ENCODE measurements around the gene MOB3A. TPM values are rescaled to one million over a fixed set of nuclear protein-coding genes. Genes with fewer than 3 reads are reported as not detected.

The MOB3A gene
- total RNA-seq, 1 experiment from 2014 or later: 28.9 TPM

- DNase-seq (ENCODE audit: low read depth): no peak
- in situ Hi-C loops (cut with HindIII; ENCODE audit: low pct_unique_long_range_greater_than_20kb, low sequenced_read_pairs): no loop called here
Measured at GRCh38 chr19:2127758-2128157, 31.6 kb upstream of the MOB3A start.

DNA sequence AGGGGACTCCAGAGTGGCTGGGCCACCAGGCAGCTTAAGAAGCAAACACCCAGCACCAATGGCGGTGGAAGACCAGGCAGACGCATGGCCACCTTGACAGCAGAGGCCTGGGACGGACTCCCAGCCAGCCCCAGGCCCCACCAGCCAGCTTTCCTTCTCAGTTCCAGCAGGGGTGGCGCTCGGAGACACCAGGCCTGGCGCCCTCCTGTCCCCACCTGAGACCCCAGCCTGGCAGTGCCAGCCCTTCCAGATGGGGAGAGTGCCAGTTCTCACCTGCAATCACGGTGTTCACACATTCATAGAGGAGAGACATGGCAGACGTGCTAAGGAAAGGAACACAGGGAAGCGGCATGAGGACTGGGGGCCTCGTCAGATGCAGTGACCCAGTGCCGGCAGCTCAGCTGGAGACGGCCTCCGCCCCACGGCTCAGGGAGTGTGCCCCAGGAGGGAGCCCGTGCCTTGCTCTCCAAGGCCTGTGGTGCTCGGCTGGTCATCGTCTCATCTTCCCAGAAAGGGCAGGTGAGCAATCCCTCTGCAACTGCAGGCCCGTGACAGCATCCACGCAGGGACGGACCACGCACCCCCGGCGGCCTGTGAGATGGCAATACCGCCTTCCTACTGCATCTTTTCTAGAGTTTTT, 30.9 kb upstream of the MOB3A start:
- no peak for DNase-seq (ENCODE audit: low read depth)
- in situ Hi-C loops (cut with HindIII; ENCODE audit: low pct_unique_long_range_greater_than_20kb, low sequenced_read_pairs): no loop called here

- in situ Hi-C loops (cut with HindIII; ENCODE audit: low pct_unique_long_range_greater_than_20kb, low sequenced_read_pairs): no loop called here
- peak; percentile 8 for DNase-seq (ENCODE audit: low read depth)
Measured at GRCh38 chr19:2123682-2124387, 27.7 kb upstream of the MOB3A start.

- in situ Hi-C loops (cut with HindIII; ENCODE audit: low pct_unique_long_range_greater_than_20kb, low sequenced_read_pairs): no loop called here
Measured at GRCh38 chr19:2122982-2123381, 26.9 kb upstream of the MOB3A start.

GRCh38 chr19:2122251-2122650, 26.1 kb upstream of the MOB3A start:
- in situ Hi-C loops (cut with HindIII; ENCODE audit: low pct_unique_long_range_greater_than_20kb, low sequenced_read_pairs): no loop called here
- DNase-seq (ENCODE audit: low read depth): no peak

More at GRCh38 chr19:2122982-2123381, 26.9 kb upstream of the MOB3A start:
- DNase-seq (ENCODE audit: low read depth): no peak

- no peak for DNase-seq (ENCODE audit: low read depth)
- in situ Hi-C loops (cut with HindIII; ENCODE audit: low pct_unique_long_range_greater_than_20kb, low sequenced_read_pairs): no loop called here
Measured at GRCh38 chr19:2121416-2122051, 25.4 kb upstream of the MOB3A start.

DNA sequence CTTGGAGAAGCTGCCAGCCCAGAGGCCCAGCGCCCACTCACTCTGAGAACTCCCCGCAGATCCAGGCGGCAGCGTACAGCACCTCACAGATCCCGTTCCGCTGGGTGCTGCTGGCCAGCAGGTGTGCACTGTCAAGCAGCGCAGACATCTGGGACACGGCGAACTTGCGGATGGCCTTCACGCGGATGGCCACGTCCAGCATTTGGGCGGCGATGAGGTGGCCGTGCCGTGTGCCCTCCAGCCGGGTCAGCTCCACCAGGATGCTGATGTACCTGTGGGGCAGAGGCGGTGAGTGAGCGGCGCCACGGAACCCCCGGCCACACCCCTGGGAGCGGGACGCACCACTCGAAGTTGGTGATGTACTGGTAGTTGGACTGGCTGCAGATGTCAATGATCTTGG, 24.7 kb upstream of the MOB3A start:
- in situ Hi-C loops (cut with HindIII; ENCODE audit: low pct_unique_long_range_greater_than_20kb, low sequenced_read_pairs): no loop called here

GRCh38 chr19:2119921-2120785, 24.0 kb upstream of the MOB3A start:
- DNase-seq (ENCODE audit: low read depth): no peak
- in situ Hi-C loops (cut with HindIII; ENCODE audit: low pct_unique_long_range_greater_than_20kb, low sequenced_read_pairs): no loop called here

More for the DNA sequence above, 24.7 kb upstream of the MOB3A start:
- no peak for DNase-seq (ENCODE audit: low read depth)

DNA sequence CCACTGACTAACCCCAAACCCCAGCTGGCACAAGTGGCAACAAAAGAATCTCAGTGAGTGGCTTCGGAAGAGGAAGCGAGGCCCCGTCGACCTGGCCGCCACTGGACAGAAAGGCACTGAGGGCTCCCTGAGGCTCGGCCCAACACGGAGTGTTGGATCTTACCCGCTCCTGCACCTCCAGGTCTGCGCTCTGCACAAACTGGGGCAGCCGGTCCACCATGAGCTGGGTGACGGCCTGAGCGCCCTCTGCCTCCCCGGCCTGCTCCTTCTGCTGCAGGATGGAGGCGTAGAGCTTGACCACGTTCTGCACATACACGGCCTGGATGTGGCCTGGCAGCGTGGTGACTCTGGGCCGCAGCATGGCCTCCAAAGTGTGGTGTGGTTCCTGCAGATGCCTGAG, 22.3 kb upstream of the MOB3A start:
- in situ Hi-C loops (cut with HindIII; ENCODE audit: low pct_unique_long_range_greater_than_20kb, low sequenced_read_pairs): no loop called here

GRCh38 chr19:2117215-2117960, 21.3 kb upstream of the MOB3A start:
- in situ Hi-C loops (cut with HindIII; ENCODE audit: low pct_unique_long_range_greater_than_20kb, low sequenced_read_pairs): no loop called here
- DNase-seq (ENCODE audit: low read depth): no peak

More for the DNA sequence above, 22.3 kb upstream of the MOB3A start:
- no peak for DNase-seq (ENCODE audit: low read depth)

DNA sequence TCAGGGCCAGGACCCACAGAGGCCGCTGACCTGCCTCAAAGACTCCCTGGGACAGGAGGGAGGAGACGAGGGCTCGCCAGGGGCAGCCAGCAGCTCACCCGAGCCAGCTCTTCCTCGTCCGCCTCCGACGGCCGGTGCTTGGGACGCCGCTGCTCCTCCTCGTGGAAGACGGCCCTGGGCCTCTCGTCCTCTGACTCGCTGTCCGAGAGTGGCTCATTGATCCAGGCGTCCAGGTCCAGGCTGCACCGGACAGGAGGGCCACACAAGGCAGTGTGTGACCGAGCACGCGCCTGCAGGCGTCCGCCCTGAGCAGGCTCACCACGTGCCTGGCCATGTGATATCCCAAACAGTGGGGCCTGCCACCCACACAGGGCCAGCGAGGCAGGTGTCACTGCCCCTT, 20.4 kb upstream of the MOB3A start:
- in situ Hi-C loops (cut with HindIII; ENCODE audit: low pct_unique_long_range_greater_than_20kb, low sequenced_read_pairs): no loop called here
- DNase-seq (ENCODE audit: low read depth): no peak

- no peak for DNase-seq (ENCODE audit: low read depth)
- in situ Hi-C loops (cut with HindIII; ENCODE audit: low pct_unique_long_range_greater_than_20kb, low sequenced_read_pairs): no loop called here
Measured at GRCh38 chr19:2115911-2116426, 19.8 kb upstream of the MOB3A start.

- DNase-seq (ENCODE audit: low read depth): no peak
- in situ Hi-C loops (cut with HindIII; ENCODE audit: low pct_unique_long_range_greater_than_20kb, low sequenced_read_pairs): no loop called here
Measured at GRCh38 chr19:2115324-2115723, 19.2 kb upstream of the MOB3A start.

GRCh38 chr19:2114821-2115220, 18.7 kb upstream of the MOB3A start:
- no peak for DNase-seq (ENCODE audit: low read depth)
- in situ Hi-C loops (cut with HindIII; ENCODE audit: low pct_unique_long_range_greater_than_20kb, low sequenced_read_pairs): no loop called here

DNA sequence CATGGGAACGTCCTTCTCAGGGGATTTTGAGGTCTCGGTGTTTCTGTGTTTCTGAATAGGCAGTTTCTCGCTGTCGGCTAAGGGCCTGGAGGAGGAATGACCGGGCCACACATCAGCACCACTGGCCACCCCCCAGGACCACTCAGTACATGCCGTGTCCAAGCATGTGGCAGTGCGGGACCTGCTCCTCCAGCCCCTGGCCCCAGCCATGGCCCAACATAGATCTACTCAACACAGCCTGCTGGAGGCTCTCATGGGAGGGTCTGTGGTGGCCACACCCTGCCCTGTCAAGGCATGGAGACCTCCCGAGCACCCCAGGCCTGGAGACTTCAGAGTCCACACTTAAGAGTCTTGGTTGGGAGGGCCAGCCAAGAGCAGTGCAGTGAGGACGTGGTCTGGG, 18.1 kb upstream of the MOB3A start:
- in situ Hi-C loops (cut with HindIII; ENCODE audit: low pct_unique_long_range_greater_than_20kb, low sequenced_read_pairs): no loop called here
- no peak for DNase-seq (ENCODE audit: low read depth)

DNA sequence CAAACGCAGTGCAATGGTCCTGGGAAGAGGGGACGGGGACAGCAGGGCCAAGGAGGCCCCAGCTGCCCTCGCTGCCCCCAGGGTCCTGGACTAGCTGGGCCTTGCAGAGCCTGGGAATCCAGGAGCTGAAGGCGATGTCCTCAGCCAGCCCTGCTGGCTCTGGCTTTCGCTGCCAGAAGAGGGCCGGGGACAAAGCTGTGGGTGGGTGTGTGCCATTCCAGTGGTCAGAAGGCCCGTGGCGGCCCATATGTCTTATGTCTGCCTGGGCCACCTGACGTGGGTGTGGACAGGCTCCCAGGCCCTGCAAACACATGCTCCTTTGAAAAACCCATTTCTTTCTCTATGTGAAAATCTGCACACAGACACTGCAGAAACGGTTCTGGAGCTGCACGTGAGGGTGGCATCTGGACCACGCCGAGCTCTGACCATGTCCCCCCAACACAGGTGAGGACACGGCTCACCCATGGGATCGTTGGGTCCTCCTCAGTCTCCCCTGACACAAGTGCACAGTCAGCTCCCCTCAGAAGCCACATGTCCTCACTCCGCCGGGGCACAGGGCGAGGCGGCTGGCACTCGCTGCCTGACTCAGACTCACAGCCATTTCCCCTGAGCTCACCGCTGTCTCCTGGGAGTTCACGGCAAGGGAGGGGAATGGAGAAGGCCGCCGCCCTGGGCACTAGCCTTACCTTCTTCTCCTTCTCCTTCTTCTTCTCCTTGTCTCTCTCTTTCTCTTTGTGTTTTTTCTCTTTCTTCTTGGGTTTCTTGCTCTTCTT, 17.5 kb upstream of the MOB3A start:
- DNase-seq (ENCODE audit: low read depth): peak; percentile 11
- in situ Hi-C loops (cut with HindIII; ENCODE audit: low pct_unique_long_range_greater_than_20kb, low sequenced_read_pairs): no loop called here
